Measurements from ENCODE around the gene NT5C2.

The NT5C2 gene

GRCh38 chr10:103086261-103086660 is 106.8 kb downstream of the NT5C2 start:
- in situ Hi-C loops (cut with HindIII; ENCODE audit: low sequenced_read_pairs), result no loop called here
- no peak overlapping the region for H3K4me3 ChIP-seq (ENCODE audit: low read depth, low read length)
- TF ChIP-seq CTCF (IDR thresholded peaks at IDR 0.05; ENCODE audit: low read depth, low read length, missing control alignments), result no peak
- DNase-seq (ENCODE audit: low read depth), result no peak

GRCh38 chr10:103083977-103084320 is 109.1 kb downstream of the NT5C2 start:
- in situ Hi-C loops (cut with HindIII; ENCODE audit: low sequenced_read_pairs), result no loop called here
- DNase-seq (ENCODE audit: low read depth), result no peak
- TF ChIP-seq CTCF (IDR thresholded peaks at IDR 0.05; ENCODE audit: low read depth, low read length, missing control alignments), result no peak
- H3K4me3 ChIP-seq (ENCODE audit: low read depth, low read length), result no peak overlapping the region

- in situ Hi-C loops (cut with HindIII; ENCODE audit: low sequenced_read_pairs), result no loop called here
- no peak for TF ChIP-seq CTCF (IDR thresholded peaks at IDR 0.05; ENCODE audit: low read depth, low read length, missing control alignments)
- H3K4me3 ChIP-seq (ENCODE audit: low read depth, low read length), result no peak overlapping the region
- no peak for DNase-seq (ENCODE audit: low read depth)
Observed at GRCh38 chr10:103083266-103083976, 109.7 kb downstream of the NT5C2 start.

GRCh38 chr10:103082683-103083082 is 110.4 kb downstream of the NT5C2 start:
- in situ Hi-C loops (cut with HindIII; ENCODE audit: low sequenced_read_pairs), result no loop called here
- DNase-seq (ENCODE audit: low read depth), result no peak
- TF ChIP-seq CTCF (IDR thresholded peaks at IDR 0.05; ENCODE audit: low read depth, low read length, missing control alignments), result no peak
- H3K4me3 ChIP-seq (ENCODE audit: low read depth, low read length), result no peak overlapping the region

GRCh38 chr10:103080891-103081581 is 112.0 kb downstream of the NT5C2 start:
- H3K4me3 ChIP-seq (ENCODE audit: low read depth, low read length), result no peak overlapping the region
- TF ChIP-seq CTCF (IDR thresholded peaks at IDR 0.05; ENCODE audit: low read depth, low read length, missing control alignments), result no peak
- in situ Hi-C loops (cut with HindIII; ENCODE audit: low sequenced_read_pairs), result no loop called here
- DNase-seq (ENCODE audit: low read depth), result no peak

- no peak overlapping the region for H3K4me3 ChIP-seq (ENCODE audit: low read depth, low read length)
- TF ChIP-seq CTCF (IDR thresholded peaks at IDR 0.05; ENCODE audit: low read depth, low read length, missing control alignments), result no peak
- DNase-seq (ENCODE audit: low read depth), result no peak
- in situ Hi-C loops (cut with HindIII; ENCODE audit: low sequenced_read_pairs), result no loop called here
Observed at GRCh38 chr10:103079946-103080345, 113.1 kb downstream of the NT5C2 start.
